H1 (cell line): ENCODE results near the gene PPIH. TPM values are rescaled to one million over a fixed set of nuclear protein-coding genes. Genes with fewer than 3 reads are reported as not detected.

Source experiments
- BACH1 ChIP-seq: IDR thresholded peaks from 2 replicates; pipeline ENCODE4 v1.6.1; 2012; ENCODE audit warnings: low read length, improper control_type of control experiment
- BCL11A ChIP-seq, 2 experiments: IDR thresholded peaks; one replicate each; pipeline ENCODE4 v1.6.1; 2011; ENCODE audit warnings: low read depth in 2 of 2, low read length in 2 of 2, mild to moderate bottlenecking in 2 of 2
- CBX5 ChIP-seq: fragments of 300-800, 300-1000 bp; sonication (generic); IDR thresholded peaks from 2 replicates; pipeline ENCODE4 v1.7.1; 2016; ENCODE audit warnings: antibody characterized with exemption, low read length, low read depth
- CEBPB ChIP-seq: IDR thresholded peaks from 2 replicates; pipeline ENCODE4 v1.6.1; 2012; ENCODE audit warnings: low read depth, low read length
- CHD1 ChIP-seq: IDR thresholded peaks from 2 replicates; pipeline ENCODE4 v1.6.1; 2012; ENCODE audit warnings: low read depth, low read length, improper control_type of control experiment
- CREB1 ChIP-seq: IDR thresholded peaks from 2 replicates; pipeline ENCODE4 v1.6.1; 2012; ENCODE audit warnings: inconsistent platforms
- EZH2 ChIP-seq: fragments of 200-600 bp; sonication (generic); IDR thresholded peaks from 2 replicates; pipeline ENCODE4 v1.7.1; 2012; ENCODE audit warnings: low read depth, mild to moderate bottlenecking, moderate library complexity, low read length, inconsistent platforms; ENCODE audit not compliant: severe bottlenecking
- GABPA ChIP-seq: IDR thresholded peaks from 2 replicates; pipeline ENCODE4 v1.6.1; 2011; ENCODE audit warnings: mild to moderate bottlenecking, low read length, moderate library complexity, borderline replicate concordance; ENCODE audit not compliant: insufficient read depth
- JUN ChIP-seq: IDR thresholded peaks from 2 replicates; pipeline ENCODE4 v1.6.1; 2011; ENCODE audit warnings: low read depth, mild to moderate bottlenecking, improper control_type of control experiment, low read length
- JUND ChIP-seq: IDR thresholded peaks from 2 replicates; pipeline ENCODE4 v1.6.1; 2011; ENCODE audit warnings: mild to moderate bottlenecking, improper control_type of control experiment, low read length
- KDM5A ChIP-seq: fragments of 200-600 bp; IDR thresholded peaks from 2 replicates; pipeline ENCODE4 v1.7.1; 2012; ENCODE audit warnings: mild to moderate bottlenecking, low read length, inconsistent platforms, mixed read lengths
- MAFK ChIP-seq: IDR thresholded peaks from 2 replicates; pipeline ENCODE4 v1.6.1; 2012; ENCODE audit warnings: low read depth, mild to moderate bottlenecking, improper control_type of control experiment, low read length
- POLR2AphosphoS5 ChIP-seq: IDR thresholded peaks from 2 replicates; pipeline ENCODE4 v1.6.1; 2011; ENCODE audit warnings: low read depth, low read length
- POU5F1 ChIP-seq: IDR thresholded peaks from 2 replicates; pipeline ENCODE4 v1.6.1; 2011; ENCODE audit warnings: low read depth, mild to moderate bottlenecking, low read length, moderate library complexity
- RBBP5 ChIP-seq: IDR thresholded peaks from 2 replicates; pipeline ENCODE4 v1.7.1; 2012; ENCODE audit warnings: low read depth, mild to moderate bottlenecking, inconsistent platforms, low read length, moderate library complexity, borderline replicate concordance
- RFX5 ChIP-seq: IDR thresholded peaks from 2 replicates; pipeline ENCODE4 v1.6.1; 2011; ENCODE audit warnings: low read depth, low read length, improper control_type of control experiment, borderline replicate concordance
- RNF2 ChIP-seq: fragments of 200-900, 300-1000 bp; sonication (generic); IDR thresholded peaks from 2 replicates; pipeline ENCODE4 v1.7.1; 2016; ENCODE audit warnings: borderline replicate concordance, low read depth, mild to moderate bottlenecking, antibody characterized with exemption, low read length; ENCODE audit not compliant: poor library complexity, severe bottlenecking; ENCODE audit errors: missing control alignments
- RXRA ChIP-seq: IDR thresholded peaks from 2 replicates; pipeline ENCODE4 v1.6.1; 2011; ENCODE audit warnings: low read depth, mild to moderate bottlenecking, low read length, moderate library complexity; ENCODE audit not compliant: insufficient read depth
- SIN3A ChIP-seq, 2 experiments: IDR thresholded peaks in 1 of 2; conservative IDR thresholded peaks in 1 of 2; 2 replicates each; pipeline ENCODE4 v1.6.1; 2011 to 2012; ENCODE audit warnings: low read length in 2 of 2, improper control_type of control experiment in 1 of 2, low read depth in 1 of 2, mild to moderate bottlenecking in 1 of 2
- SP1 ChIP-seq: IDR thresholded peaks from 2 replicates; pipeline ENCODE4 v1.6.1; 2011; ENCODE audit warnings: low read depth, low read length
- TAF7 ChIP-seq: optimal IDR thresholded peaks from 2 replicates; pipeline ENCODE3; 2011; ENCODE audit warnings: low read depth, mild to moderate bottlenecking, inconsistent platforms, low read length, moderate library complexity, borderline replicate concordance
- TEAD4 ChIP-seq: IDR thresholded peaks from 2 replicates; pipeline ENCODE4 v1.6.1; 2012; ENCODE audit warnings: low read depth, low read length, inconsistent platforms, mixed read lengths
- polyA plus RNA-seq, 7 experiments: library from polyadenylated mRNA; depleted of rRNA in 3 of 7; stranded (reverse) in 5 of 7; unstranded in 2 of 7; fragments of >200 nt in 5 of 7; fragments of 200-250 nt in 2 of 7; gene quantifications; 1 replicate in 5 of 7; 2 replicates in 1 of 7; 4 replicates in 1 of 7; pipeline versions ENCODE4 v1.2.1 to v1.2.3, GENCODE V29; 2011 to 2013; ENCODE audit warnings: missing spikeins in 2 of 7, mixed read lengths in 2 of 7
- total RNA-seq: library from RNA; stranded (reverse); fragmentation: NEBNext Ultra II Directional; extraction: Animal tissue kit (Norgen Biotek cat#: 25700); gene quantifications from 2 replicates; pipeline ENCODE4 v1.2.1, GENCODE V29; 2021
- TF ChIP-seq, protein P1 (sequence below): IDR thresholded peaks from 2 replicates; pipeline ENCODE4 v1.6.1; 2011; ENCODE audit warnings: low read depth, mild to moderate bottlenecking, low read length; ENCODE audit not compliant: insufficient read depth

PPIH gene
- total and polyA plus RNA-seq, 2 of the 8 experiments (the other 6 are each of a cell fraction or from before 2014, with no cell fraction given), result 78.1 to 91.5 TPM

DNA sequence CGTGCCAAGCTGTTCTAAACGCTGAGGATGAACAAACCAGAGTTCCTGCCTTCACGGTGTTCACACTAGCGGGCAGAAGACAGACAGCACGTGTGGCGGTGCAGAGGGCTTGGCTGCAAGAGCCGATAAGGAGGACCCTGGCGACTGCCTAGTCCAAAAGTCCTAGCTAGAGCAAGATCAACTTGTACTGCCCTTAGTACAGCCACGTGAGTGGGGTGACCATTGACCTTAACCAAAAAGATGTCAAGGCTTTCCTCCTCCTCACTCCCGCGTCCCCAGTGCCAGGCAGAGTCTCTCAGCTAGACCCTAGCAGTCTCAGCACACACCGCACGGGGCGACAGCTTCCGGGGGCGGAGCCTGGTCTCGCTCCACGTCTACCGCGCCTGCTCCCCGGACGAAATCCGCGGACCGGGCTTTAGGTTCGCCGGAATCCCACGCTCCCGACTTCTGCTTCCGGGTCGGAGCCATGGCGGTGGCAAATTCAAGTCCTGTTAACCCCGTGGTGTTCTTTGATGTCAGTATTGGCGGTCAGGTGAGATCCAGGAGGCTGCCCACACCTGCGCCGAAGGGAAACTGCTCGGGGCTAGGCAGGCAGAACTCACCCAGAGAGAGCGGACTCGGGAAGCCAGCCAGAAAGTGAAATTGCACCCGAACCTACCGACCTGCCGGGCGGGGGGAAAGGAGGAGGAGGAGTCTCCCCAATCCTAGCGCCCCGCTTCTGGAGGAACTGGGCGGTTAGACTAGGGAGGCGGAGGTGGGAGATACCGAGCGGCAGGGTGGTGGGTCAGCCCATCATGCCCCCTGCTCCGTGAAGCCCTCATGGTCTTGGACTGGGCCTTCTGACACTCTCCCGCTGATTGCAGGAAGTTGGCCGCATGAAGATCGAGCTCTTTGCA lies at the start of gene PPIH (continued):
- TF ChIP-seq POLR2AphosphoS5 (peak; percentile 48; the same call in 1 of the 2 replicates), SP1 (peak; percentile 95), SIN3A (conservative IDR thresholded peaks at IDR 0.05 in 1 of 2, IDR thresholded peaks at IDR 0.05 in 1 of 2; ENCODE audit: low read depth in 1 of 2, low read length in 2 of 2) (peak; percentile 76 to 96; a peak in 3 of 4 replicates), CREB1 (peak; percentile 77), BCL11A (IDR thresholded peaks at IDR 0.05; ENCODE audit: low read depth in 2 of 2, low read length in 2 of 2) (no peak), CBX5 (no peak), JUND (no peak), JUN (no peak), TAF7 (no peak), TEAD4 (peak; percentile 50), GABPA (peak; percentile 91), RNF2 (no peak), POU5F1 (no peak), CEBPB (no peak), MAFK (no peak), EZH2 (no peak), KDM5A (peak; percentile 53; the same call in 1 of the 2 replicates), RFX5 (no peak; the same call in 1 of the 2 replicates), BACH1 (peak; percentile 72), RBBP5 (peak; percentile 73), CHD1 (no peak), RXRA (no peak)
- TF ChIP-seq, protein P1, sequence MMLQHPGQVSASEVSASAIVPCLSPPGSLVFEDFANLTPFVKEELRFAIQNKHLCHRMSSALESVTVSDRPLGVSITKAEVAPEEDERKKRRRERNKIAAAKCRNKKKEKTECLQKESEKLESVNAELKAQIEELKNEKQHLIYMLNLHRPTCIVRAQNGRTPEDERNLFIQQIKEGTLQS, result no peak
